DND-41 (cell line): ENCODE data around the gene HECA.

Experiments used
- ATAC-seq: fragments of 200-7000 bp; cut with Tn5 transposase; 3 replicates; pipeline ENCODE4 v1.9.1; 2021; ENCODE audit warnings: low read depth; ENCODE audit not compliant: insufficient read depth
- DNase-seq: peaks from one replicate; pipeline ENCODE4 v3.0.0-alpha.2; 2020
- H2AFZ ChIP-seq: 2 replicates; pipeline ENCODE4 v1.6.0; 2012; ENCODE audit warnings: low read depth, low read length
- H3K27ac ChIP-seq: 2 replicates; pipeline ENCODE4 v1.5.1; 2012; ENCODE audit warnings: low read length, inconsistent platforms
- H3K27me3 ChIP-seq: fragments of 200-600 bp; sonication (generic); 2 replicates; pipeline ENCODE4 v1.6.0; 2012; ENCODE audit warnings: low read length, mild to moderate bottlenecking, inconsistent platforms; ENCODE audit not compliant: insufficient read depth, poor library complexity
- H3K36me3 ChIP-seq: 2 replicates; pipeline ENCODE4 v1.5.1; 2012; ENCODE audit warnings: low read length, inconsistent platforms; ENCODE audit not compliant: insufficient read depth
- H3K4me1 ChIP-seq: 2 replicates; pipeline ENCODE4 v1.5.1; 2012; ENCODE audit warnings: mild to moderate bottlenecking, low read length; ENCODE audit not compliant: insufficient read depth
- H3K4me2 ChIP-seq: 2 replicates; pipeline ENCODE4 v1.6.0; 2012; ENCODE audit warnings: mild to moderate bottlenecking, moderate library complexity, low read length, inconsistent platforms; ENCODE audit not compliant: insufficient read depth
- H3K4me3 ChIP-seq, 2 experiments: fragments of 200-600 bp in 1 of 2; shearing (Covaris generic) in 1 of 2; 2 replicates each; pipeline ENCODE4 v1.5.1; 2012 to 2016; ENCODE audit warnings: inconsistent platforms in 2 of 2, low read length in 2 of 2, mild to moderate bottlenecking in 2 of 2, low read depth in 1 of 2, moderate library complexity in 1 of 2
- H3K79me2 ChIP-seq: 2 replicates; pipeline ENCODE4 v1.6.0; 2012; ENCODE audit warnings: low read length, inconsistent platforms; ENCODE audit not compliant: insufficient read depth
- H3K9ac ChIP-seq: 2 replicates; pipeline ENCODE4 v1.6.0; 2012; ENCODE audit warnings: low read depth, mild to moderate bottlenecking, inconsistent platforms, low read length, moderate library complexity
- H3K9me3 ChIP-seq: 2 replicates; pipeline ENCODE4 v1.5.1; 2012; ENCODE audit warnings: low read length, moderate library complexity, mild to moderate bottlenecking, inconsistent platforms; ENCODE audit not compliant: insufficient read depth, severe bottlenecking
- H4K20me1 ChIP-seq: 2 replicates; pipeline ENCODE4 v1.6.0; 2012; ENCODE audit warnings: low read length; ENCODE audit not compliant: insufficient read depth
- CTCF ChIP-seq: IDR thresholded peaks from 2 replicates; pipeline ENCODE4 v1.5.1; 2012; ENCODE audit warnings: borderline replicate concordance, low read length, moderate library complexity, mild to moderate bottlenecking; ENCODE audit not compliant: poor library complexity, severe bottlenecking; ENCODE audit errors: extremely low read depth
- EZH2 ChIP-seq: IDR thresholded peaks from 3 replicates; pipeline ENCODE4 v1.6.1; 2012; ENCODE audit warnings: borderline replicate concordance, low read depth, mild to moderate bottlenecking, moderate library complexity, low read length, inconsistent platforms; ENCODE audit not compliant: severe bottlenecking

Gene HECA

GRCh38 chr6:139152088-139152891, 17.4 kb downstream of the HECA start:
- Histone ChIP-seq H3K4me1 (no peaks in the 10 kb centered on the region), H3K36me3 (peaks cover 3% of the 10 kb centered on the region), H3K27ac (no peak overlapping the region), H4K20me1 (peaks cover 67% of the 10 kb centered on the region), H3K79me2 (peaks cover 86% of the 10 kb centered on the region), H3K4me3 (no peak overlapping the region), H3K9me3 (no peaks in the 10 kb centered on the region), H2AFZ (no peak overlapping the region), H3K27me3 (no peaks in the 10 kb centered on the region), H3K4me2 (no peak overlapping the region), H3K9ac (no peak overlapping the region)
- no peak for TF ChIP-seq EZH2
- TF ChIP-seq CTCF, result no peak
- no peak for ATAC-seq
- DNase-seq, result no peak

DNA sequence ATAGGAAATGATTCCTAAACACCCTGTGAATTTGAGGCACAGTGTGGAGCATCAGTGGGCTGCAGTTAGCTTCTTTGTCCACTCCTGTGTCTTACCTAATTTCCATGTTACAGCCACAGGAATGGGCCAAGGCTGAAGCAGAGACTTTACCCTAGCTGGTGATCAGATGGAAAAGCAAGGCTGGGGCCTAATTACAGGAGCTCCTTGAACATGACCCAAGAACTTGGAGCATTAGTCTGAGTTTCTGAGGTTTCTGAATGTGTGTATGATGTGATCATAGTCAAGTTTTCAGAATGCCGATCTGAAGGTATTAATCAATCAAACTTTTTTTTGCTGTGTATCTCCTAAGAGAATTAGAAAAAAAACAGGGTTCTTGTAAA, 18.0 kb downstream of the HECA start:
- DNase-seq (no peak), ATAC-seq (no peak)
- Histone ChIP-seq H3K36me3 (peaks cover 6% of the 10 kb centered on the region), H3K9me3 (no peaks in the 10 kb centered on the region), H3K27ac (no peak overlapping the region), H3K79me2 (peaks cover 86% of the 10 kb centered on the region), H4K20me1 (peaks cover 68% of the 10 kb centered on the region), H3K4me2 (no peak overlapping the region), H3K4me1 (no peaks in the 10 kb centered on the region), H3K27me3 (no peaks in the 10 kb centered on the region), H3K4me3 (no peak overlapping the region), H2AFZ (no peak overlapping the region), H3K9ac (no peak overlapping the region)
- TF ChIP-seq EZH2 (no peak), CTCF (no peak)

DNA sequence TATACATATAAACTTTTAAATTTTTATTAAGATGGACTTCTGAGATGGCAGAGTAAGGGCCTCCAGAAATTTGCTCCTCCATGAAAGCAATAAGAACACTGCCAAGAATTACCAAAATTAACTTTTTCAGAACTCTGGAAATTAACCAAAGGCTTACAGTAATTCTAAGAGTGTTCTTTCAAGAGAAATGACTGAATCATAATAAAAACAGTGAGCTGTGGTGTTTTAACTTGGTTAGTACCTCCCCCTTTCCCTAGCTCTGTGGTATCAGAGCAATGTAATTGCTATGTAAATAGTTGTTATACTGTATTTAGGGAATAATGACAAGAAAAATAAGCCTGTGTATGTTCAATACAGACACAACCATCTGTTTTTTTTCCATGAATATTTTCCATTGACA, 19.0 kb downstream of the HECA start:
- peaks cover 76% of the 10 kb centered on the region for H3K79me2 ChIP-seq
- no peaks in the 10 kb centered on the region for H3K4me1 ChIP-seq
- H3K27ac ChIP-seq, result no peak overlapping the region
- H3K36me3 ChIP-seq, result peaks cover 6% of the 10 kb centered on the region
- H3K9ac ChIP-seq, result no peak overlapping the region
- no peak overlapping the region for H3K4me3 ChIP-seq
- ATAC-seq, result no peak
- H3K4me2 ChIP-seq, result no peak overlapping the region
- no peaks in the 10 kb centered on the region for H3K27me3 ChIP-seq
- TF ChIP-seq EZH2, result no peak
- TF ChIP-seq CTCF, result no peak
- H4K20me1 ChIP-seq, result peaks cover 64% of the 10 kb centered on the region
- no peaks in the 10 kb centered on the region for H3K9me3 ChIP-seq
- no peak overlapping the region for H2AFZ ChIP-seq
- no peak for DNase-seq
